Pulmonary artery endothelial cell (primary cell): ENCODE results near the gene RASD1. TPM values are rescaled to one million over a fixed set of nuclear protein-coding genes. Genes with fewer than 3 reads are reported as not detected.

Experiments used
- DNase-seq: peaks from one replicate; pipeline ENCODE4 v3.0.0-alpha.2; 2011; ENCODE audit warnings: low read depth, low spot score
- total RNA-seq: library from RNA; depleted of rRNA; stranded (reverse); fragments of >200 nt; gene quantifications from 2 replicates; pipeline ENCODE4 v1.2.3, GENCODE V29; 2014

RASD1 gene
- total RNA-seq, 1 donor from 2014 or later: 14.7 TPM

DNA sequence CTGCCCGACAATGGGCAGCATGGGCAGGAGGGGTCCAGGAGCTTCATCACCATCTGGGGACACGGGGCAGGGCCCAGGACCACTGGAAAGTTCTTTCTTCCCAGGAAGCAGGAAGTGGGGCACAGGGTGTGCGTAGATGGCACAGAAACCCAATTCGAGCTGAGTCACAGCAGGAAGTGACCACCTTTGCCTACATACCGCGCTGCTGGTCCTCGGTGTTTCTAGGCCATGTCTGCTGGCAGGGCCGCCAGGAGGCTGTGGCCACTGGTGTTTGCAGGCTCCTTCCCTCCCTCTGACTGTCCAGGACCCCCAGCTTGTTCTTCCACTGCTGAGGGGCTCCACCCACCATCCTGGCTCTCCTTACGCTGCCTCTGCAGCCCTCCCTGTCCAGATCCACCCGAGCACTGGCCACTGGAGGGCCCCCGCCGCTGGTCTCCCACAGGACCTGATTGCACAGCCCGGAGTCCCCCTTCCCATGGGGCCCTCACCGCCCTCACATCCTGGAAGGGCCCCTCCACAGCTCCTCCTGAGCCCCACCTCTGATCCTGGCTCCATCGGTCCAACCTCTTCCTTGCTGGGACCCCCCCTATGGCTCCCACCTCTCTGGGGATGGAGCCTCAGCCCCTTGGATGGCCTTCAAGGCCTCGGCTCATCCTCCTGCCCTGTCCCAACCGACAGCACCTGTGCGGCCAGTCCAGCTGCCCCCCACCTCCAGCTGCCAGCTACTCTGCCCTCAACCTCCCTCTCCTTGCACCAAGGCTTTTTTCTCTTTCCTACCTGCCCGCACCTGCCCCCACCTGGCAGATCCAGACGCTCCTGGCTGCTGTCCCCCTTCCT, 14.5 kb upstream of the RASD1 start:
- no peak for DNase-seq

DNA sequence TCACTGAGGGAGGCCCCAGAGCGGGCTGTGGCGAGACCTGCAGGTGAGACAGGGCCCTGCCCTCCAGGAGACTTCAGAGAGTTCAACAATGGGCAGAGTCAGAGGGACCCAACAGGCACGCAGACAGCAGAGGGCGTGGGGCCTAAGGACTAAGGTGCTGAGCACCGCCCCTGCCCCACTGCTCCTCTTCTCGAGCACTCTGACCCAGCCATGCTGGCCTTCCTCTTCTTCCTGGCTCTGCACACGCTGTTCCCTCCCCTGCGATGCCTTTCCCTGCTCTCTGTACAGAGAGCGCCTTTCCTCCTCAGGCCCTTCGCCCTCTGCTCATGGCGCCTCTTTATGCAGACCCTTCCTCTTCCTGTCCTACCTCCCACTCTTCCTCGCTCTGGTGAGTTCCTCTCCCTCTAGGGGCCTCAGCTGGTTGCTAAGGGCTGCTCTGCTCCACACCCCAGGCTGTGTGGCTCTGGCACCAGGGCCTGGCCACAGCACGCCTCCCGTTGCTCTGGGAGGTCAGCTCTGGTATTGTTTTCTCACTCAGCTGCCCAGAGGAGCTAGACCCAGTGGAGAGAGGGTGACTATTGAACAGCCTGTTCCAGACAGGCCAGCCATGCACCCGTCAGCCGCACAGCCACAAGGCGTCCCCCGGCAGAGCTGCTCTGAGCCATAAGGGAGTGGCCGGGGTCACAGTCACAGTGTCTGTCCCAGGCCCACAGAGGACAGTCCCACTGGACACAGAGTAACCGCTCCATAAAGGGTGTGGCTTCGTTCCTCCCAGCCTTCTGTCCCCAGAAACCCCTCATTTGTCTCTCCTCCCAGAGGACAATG, 13.6 kb upstream of the RASD1 start:
- DNase-seq: no peak

DNA sequence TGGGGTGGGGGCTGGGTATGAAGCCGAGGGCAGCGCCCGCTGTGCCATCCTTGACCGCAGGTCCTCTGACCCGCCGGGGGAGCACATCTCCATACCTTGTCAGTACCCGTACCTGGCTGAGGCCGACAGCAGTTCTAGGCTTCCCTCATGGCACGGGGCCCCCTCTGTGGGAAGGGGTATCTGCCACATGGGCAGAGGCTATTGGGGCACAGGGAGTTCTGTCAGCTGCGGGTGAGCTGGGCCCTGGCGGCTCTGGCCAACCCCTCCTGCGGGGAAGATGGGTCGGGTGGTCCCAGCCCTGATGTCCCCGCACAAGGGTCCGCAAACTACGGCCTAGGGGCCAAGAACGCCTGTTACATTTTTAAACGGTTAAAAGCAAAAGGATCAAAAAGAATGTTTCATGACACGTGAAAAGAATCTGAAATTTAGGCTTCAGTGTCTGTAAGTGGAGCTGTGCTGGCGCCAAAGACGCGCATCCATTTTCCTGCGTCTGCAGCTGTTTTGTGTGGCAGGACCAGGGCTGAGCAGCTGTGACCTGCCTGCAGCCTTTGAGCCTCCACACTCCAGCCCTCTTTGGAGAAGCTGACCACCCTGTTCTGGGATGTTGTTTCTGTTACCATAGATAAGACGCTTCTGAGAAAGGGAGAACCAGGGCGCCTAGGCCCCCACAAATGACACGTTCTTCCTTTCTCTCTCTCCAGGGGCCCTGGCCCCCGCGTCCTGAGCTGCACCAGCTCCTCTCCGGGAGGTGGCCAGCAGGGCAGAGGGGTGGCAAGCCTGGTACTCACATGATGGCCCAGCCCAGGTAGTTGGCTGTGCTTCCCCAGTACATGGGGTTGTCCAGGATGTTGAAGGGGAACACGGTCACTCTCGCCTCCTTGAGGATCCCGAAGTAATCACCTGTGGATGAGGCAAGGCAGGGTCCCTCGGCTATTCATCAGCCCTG, 12.7 kb upstream of the RASD1 start:
- DNase-seq: no peak

DNA sequence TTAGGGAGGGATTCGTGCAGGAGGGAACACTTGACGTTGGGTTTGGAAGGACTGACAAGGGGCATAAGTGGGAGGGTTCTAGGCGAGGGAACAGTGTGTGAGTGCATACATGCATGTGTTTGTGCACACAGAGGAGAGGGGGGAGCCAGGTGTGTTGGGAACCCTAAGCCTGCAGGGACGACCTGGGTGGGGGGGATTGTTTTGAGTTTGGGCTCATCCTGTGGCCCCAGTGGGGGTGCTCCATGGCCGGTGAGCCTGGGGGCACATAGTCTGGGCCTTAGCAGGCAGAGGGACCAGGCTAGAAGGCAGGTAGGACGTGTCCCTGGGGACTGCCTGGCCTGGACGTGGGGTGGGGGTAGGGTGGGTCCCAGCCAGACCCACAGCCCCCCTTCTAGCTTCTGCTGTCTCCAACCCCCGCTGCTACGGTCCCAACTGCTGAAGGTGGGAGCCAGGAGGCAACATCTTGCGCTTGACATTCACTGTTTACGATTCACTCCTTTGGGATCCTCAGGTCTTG, 11.9 kb upstream of the RASD1 start:
- no peak for DNase-seq

DNA sequence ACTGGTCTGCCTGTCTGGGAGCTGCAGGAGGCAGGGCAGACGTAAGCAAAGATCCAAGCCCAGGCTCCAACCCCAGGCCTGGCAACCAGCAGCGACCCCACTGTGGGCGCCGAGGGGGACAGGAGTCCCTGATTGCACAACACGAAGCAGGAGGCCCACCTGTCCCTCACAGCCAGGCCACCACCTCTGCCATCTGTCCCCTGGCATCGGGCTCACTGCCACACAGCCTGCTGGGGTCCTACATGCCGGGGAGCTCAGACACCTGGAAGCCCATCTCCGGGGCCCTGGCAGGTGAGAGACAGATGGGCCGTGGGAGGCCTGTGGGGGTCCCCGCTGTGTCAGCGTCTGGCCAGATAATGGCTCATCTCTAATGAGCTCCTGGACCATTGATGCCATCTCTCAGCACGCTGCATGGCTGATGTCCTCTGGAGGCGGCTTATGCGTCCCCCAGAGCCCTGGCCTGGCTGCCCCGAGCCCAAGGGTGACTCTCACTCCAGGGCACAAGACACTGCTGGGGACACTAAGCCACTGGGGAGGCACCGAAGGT, 11.3 kb upstream of the RASD1 start:
- no peak for DNase-seq

DNA sequence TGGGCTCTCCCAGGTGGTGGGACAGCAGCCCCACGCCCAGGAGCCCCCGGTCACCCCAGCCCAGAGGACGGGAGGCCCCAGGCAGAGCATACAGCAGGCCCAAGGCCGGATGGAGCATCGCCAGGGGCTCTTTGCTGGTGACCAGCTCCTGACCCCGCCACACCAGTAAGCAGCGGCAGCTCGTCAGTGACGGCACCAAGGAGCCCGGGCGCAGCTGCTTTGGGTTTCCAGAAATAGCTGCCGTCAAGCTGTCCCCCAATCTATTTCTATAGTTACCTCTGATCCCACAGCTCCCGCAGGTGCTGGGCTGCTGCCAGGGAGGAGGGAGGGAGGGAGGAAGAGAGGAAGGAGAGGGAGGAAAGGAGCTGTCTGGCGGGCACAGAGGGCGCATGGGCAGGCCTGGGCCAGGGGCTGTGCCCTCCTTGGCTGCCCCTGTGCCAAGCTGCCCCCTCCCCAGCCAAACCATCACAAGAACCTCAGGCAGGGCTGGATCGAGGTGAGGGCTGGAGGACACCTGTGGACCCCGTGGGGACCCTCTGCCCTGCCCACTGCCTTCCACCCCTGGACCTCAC, 10.8 kb upstream of the RASD1 start:
- no peak for DNase-seq

DNA sequence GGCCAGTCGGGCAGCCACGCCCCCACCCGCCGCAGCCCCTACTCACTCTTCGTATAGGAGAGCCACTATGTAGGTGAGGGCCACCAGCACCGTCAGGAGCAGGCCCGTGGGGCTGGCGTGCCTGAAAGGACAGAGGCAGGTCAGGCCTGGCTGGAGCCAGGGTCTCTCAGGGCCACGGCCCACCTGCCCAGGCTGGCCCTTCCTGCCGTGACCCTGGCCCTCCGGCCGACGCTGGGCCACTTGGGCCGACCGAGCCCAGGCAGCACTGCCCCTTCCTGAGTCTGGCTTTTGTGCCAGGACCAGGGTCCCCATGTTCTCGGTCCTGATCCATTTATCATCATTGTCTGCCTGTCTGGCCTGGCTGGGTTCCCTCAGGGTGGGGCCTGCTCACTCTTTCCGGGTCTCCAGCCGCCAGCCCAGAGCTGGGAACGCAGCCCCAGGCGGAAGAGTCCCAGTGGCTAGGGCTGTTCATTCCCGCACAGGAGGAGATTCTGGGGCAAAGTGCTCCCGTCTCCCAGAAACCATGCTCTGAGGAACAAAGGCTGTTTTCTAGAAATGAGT, 10.1 kb upstream of the RASD1 start:
- no peak for DNase-seq

DNA sequence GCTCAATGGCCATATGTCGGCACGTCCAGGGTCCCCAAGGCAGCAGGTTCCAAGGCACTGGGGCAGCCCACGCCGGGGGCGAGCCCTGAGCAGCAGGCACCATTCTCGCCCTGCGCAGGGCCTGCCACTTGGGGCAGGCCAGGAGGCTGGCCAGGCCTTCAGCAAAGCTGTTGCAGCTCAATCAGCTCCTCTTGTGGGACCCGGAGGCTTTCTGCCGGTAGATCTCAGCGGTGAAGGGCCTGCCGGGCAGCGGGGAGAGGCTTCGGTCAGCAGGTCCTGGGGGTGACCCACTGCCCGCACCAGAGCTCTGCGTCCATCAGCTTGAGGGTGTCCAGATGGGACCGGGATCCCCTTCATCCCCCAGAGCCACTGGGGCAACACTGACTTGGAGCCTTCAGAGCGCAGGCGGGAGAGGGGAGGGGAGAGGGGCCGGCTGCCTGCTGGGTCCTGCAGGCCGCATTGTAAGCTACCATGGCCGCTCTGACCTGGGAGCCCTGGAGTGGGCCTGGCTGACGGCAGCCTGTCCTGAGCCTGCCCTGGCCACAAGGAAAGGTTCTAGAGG, 9.5 kb upstream of the RASD1 start:
- no peak for DNase-seq

DNA sequence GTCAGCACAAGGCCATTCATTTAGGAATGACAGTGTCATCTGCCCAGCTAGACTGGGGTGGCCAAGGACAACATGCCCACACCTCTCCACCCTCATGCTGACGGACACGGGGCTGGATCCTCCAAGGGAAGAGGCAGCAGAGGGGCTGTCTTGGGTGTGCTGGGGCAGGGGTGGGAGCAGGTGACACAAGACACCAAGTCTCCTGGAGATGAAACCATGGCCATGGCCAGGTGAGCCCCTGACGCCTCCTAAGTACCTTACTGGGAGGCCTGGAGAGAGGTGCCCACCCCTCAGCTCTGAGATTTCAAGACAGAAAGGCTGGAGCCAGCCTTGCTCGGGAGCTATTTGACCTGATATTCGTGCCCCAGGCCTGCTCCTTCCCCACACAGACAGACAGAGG, 9.0 kb upstream of the RASD1 start:
- DNase-seq: no peak

DNA sequence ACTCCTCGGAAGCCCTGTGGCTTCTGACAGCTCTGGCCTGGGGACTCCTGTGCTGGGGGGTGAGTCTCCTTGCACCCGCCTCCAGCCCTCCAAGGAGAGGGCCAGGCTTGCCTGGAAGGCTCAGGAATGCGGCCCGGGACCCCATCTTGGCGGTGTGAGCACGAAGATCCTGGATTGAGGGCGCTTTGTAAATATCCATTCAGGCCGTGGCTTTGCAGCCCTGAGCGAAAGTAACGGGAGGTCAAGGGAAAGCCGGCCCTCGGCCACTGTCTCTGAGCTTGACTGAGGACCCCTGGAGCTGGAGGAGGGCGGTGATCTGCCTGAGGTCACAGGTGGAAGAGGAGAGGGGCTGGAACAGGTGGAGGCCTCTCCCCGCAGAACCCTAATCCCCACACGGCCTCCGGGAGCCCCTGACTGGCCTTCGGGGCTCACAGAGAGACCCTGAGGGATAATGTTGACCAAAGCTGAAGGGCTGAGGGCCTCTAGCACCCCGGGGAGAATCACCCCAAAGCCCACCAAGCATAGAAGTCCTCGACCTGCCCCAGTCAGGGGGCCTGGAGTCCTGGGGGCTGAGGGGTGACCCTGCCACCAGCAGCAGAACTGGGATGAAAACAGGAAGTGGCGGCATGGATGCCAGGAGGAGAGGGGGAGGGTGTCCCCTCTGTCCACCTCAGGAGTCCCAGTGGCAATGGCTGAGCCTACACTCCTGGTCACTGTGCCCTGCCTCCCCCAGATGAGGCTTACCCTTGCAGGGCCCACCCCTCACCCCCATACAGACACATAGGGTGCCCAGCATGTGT, 8.3 kb upstream of the RASD1 start:
- DNase-seq: no peak

DNA sequence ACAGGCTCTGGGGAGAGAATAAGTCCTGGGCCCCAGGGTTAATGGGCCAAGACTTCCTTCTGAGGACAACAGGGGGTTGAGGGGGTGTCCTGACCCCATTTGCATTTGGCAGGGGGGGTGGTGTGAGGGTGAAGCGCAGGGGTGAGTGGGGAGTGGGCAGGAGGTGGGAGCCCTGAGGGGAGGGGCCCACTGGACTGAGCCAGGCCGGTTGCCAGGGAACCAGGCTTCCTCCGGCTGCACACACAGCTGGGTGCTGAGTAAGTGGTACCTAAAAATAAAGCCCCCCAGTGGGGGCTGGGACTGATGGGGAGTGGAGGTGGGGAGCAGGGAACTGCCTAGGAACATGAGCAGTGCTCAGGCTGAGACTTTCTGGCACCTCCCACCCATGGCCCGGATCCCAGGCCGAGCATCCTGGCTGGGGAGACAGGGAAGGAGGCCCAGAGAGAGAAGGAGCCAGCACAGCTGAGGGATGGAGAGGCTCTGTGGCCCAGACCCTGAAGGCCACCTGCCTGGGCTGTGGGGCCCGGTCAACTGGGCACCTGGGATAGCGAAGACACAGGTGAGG, 7.5 kb upstream of the RASD1 start:
- DNase-seq: no peak

DNA sequence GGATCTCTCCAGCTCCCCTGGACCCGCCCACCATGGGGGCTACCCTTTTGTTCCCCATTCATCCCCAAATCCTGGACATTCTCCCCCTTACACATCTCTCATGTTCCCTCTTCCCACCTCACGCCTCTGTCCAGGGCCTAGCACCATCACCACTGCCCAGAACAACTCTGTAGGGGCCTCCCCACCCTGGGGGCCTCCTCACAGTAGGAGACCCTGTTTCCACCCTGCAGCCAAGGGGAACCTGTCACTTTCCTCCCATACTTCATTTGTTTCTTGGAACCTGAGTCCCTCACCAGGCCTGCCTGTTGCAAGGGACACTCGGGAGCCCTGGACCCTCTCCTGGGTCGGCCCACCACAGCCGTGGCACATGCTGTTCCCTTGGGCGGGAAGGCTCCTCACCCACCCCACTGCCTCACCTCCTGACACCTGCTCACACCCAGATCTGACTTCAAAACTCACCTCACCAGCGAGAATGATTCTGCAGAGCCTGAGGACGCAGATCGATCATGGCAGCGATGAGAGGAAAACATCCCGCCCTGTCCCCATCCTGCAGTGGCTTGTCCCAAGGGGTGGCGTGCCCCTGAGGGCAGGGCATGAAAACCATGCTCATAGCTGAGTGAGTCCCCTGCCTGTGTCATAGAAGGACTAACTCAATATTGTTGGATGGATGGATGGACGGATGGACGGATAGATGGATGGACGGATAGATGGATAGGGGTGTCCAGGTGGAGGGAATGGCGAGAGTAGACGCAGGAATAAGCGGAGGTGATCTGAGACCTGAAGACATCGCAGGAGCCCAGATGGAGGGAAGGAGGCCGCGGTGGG, 6.8 kb upstream of the RASD1 start:
- no peak for DNase-seq

DNA sequence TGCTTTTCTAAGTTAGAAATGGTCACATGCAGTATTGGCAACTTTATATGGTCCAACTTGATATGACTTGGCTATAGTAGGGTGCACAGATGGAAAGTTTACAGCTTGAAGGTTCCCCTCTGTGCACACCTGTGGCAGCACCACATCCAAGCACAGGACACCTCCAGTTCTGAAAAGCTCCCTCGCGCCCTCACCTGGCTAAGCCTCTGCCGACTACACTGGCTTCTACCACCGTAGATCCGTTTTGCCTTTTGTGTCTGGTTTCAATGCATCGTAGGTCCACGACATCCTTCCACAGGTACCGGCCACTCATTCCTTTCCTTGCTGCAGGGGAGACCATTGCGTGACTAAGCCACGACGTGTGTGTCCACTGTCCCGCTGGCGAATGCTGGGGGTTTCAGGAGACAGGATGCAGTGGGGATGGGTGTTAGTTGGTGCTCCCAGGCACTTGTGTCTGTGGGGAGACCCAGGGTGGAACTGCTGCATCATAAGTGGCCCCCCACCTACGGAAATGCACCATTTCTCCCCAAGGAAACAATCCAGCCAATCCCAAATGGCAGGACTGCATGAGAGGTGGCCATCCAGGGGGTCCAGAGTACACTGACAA, 4.9 kb upstream of the RASD1 start:
- DNase-seq: no peak

DNA sequence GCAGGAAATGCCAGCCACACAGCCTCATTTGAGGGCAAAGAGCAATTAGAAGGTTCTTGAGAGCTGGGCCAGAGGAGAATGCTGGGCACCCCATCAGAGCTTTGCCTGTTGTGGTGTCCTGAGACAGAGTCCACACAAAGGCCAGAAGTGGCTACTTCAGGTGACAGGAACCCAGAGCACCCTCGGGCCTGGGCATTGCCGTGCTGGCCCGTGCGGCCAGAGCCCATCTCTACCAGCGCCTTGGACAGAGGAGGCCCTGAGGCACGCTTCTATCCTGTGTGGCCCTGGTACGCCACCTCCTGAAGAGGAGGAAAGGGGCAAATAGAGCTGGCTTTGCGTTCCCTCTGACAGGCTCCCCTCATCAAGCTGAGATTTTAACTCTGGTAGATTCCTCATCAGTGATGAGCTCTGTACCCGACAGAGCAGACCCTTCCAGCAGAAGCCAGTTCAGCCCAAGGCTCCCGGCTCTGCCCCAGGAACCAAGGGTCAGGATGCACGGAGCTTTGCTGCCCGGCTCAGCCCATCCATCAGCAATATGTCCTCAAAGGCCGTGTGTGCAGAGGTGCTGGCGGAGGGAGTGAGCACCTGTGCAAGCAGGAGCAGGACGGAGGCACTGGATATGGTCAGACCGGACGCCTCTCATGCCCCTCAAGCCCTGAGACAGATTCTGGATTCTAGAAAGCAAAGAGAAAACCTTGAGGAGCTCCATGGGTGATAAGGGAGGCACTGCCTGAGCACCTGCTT, 3.4 kb upstream of the RASD1 start:
- DNase-seq: no peak

DNA sequence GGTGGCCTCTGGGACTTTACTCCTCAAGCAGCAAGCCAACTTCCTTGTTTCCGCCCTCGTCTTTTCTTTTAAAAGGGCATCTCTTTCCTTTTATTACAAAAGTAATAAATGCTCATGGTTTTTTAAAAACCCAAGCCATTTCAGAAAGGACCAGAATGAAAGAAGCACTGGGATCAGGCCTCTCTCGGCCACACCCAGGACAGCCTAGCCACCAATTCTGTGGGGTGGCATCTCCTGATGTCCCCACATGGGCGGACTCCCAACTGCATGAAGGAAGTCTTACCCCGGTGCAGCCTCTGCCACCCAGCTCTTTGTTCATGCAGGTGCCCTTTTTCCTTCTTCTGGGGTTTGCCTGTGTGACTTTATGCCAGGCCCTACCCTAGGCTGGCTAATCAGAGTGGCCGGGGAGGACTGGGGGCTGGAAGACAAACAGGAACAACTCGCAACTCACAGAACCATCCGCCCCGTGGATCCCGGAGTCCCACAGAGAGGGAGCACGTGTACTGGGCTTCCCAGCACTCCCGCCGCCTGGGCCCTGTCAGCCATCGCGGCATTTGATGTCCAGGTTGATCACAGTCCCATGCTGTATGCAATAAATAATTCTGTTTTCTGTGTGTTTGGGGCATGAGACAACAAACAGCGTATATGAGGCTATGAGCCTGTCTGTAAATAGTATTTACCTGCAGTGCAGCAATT, 2.6 kb upstream of the RASD1 start:
- DNase-seq: no peak

DNA sequence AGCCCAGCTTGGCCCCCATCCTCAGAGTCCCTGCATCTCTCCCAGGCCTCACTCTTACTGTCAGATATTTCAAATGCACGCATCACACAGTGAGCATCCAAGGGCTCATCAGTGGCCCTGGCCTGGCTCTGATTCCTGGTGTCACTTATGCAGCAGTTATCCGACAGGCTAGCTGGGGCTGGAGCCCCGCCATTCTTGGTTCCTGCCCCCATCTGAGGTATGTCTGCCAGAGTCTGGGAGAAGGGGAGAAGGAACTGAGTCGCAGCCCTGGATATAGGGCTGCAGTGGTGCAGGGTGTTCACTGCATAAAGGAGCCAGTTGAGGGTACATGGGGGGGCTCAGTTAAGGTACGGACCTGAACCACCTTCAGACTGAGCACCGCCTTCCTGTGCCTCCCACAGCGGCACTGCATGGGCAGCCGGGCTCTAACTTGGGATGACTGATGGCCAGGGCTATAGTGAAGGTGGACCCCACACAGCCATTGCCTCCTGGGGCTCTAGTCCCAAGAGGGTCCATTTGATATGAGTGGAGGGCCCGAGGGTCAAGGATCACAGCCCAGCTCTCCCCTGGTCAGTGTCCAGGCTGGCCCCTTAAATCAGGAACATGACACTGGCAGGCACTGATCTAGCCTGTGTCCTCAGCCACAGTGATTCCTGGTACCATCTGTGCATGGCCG, 1.8 kb upstream of the RASD1 start:
- DNase-seq: no peak
